ENCODE results near the gene DLK1. TPM values are rescaled to one million over a fixed set of nuclear protein-coding genes. Genes with fewer than 3 reads are reported as not detected.

The DLK1 gene
- total RNA-seq, 1 donor from 2014 or later: not detected

DNA sequence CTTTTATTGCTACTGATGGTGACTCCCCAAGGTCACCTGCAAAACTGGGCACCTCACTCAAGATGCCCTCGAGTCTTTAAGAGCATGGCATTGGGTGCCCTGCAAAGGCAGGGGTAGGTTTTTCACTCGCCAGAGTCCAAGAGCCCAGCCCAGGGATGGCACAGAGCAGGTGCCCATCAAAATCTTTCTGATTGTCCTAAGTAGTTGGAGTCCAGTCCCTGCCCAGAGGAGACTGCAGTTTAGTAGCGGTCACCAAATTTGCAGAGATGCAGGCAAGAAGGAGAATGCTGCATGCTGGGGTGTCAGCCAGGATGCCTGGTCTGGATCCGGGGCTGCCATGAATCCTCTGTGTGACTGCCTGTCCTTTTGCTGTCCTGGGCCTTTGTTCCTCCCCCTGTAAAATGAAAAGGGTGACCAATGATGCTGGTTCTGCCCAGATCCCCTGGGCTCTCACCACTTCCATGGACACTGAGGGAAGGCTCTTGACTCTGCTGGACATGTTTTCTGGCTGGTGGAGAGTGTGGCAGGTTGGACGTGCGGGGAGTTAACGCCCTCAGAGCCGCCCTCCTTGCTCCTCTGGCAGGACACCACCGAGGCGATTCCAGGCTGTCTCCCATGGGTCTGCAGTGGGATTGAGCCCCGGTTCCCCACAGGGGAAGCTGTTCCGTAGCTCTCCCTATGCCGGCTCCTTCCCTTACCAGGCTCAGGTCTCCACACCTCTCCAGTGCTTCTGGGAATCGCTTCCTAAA is 41.3 kb downstream of the DLK1 start:
- H3K36me3 Mint-ChIP-seq (ENCODE audit: low read depth): no peaks in the 10 kb centered on the region
- DNase-seq (ENCODE audit: low spot score): no peak
- H3K4me3 Mint-ChIP-seq: no peak overlapping the region
- H3K27ac Mint-ChIP-seq: no peak overlapping the region
- no peaks in the 10 kb centered on the region for H3K9me3 Mint-ChIP-seq
- H3K27me3 Mint-ChIP-seq (ENCODE audit: insufficient read depth): peaks cover 2% of the 10 kb centered on the region
- intact Hi-C loops (cut with micrococcal nuclease): no loop called here
- no peaks in the 10 kb centered on the region for H3K4me1 Mint-ChIP-seq (ENCODE audit: low read depth)

GRCh38 chr14:100769035-100769939 is 42.6 kb downstream of the DLK1 start:
- H3K36me3 Mint-ChIP-seq (ENCODE audit: low read depth): no peaks in the 10 kb centered on the region
- no peak for DNase-seq (ENCODE audit: low spot score)
- H3K27ac Mint-ChIP-seq: no peak overlapping the region
- peaks cover 2% of the 10 kb centered on the region for H3K27me3 Mint-ChIP-seq (ENCODE audit: insufficient read depth)
- no peaks in the 10 kb centered on the region for H3K4me1 Mint-ChIP-seq (ENCODE audit: low read depth)
- no peaks in the 10 kb centered on the region for H3K9me3 Mint-ChIP-seq
- H3K4me3 Mint-ChIP-seq: no peak overlapping the region
- intact Hi-C loops (cut with micrococcal nuclease): no loop called here

DNA sequence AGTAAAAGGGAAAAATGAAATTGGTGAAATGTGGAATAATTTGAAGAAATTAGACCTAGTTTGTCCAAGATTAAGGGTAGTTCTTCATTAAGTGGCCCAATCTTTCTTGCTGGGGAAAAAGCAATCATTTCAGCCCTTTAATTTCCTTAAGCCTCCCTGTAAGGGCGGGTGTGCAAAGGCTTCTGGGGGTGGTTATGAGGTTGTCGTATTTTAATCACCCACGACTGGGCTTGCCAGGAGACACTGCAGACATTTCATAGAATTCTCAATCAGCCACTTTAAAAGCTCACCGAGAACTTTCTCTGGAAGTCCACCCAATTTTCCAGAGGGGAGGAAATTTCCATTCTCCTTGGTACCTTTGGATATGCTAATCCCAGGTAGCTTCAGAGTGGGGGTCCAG is 43.4 kb downstream of the DLK1 start:
- Mint-ChIP-seq H3K27ac (no peak overlapping the region), H3K4me1 (ENCODE audit: low read depth) (no peaks in the 10 kb centered on the region), H3K9me3 (no peaks in the 10 kb centered on the region), H3K27me3 (ENCODE audit: insufficient read depth) (peaks cover 2% of the 10 kb centered on the region), H3K4me3 (no peak overlapping the region), H3K36me3 (ENCODE audit: low read depth) (no peaks in the 10 kb centered on the region)
- DNase-seq (ENCODE audit: low spot score): no peak
- intact Hi-C loops (cut with micrococcal nuclease): no loop called here

- no peaks in the 10 kb centered on the region for H3K36me3 Mint-ChIP-seq (ENCODE audit: low read depth)
- H3K27ac Mint-ChIP-seq: no peak overlapping the region
- intact Hi-C loops (cut with micrococcal nuclease): no loop called here
- DNase-seq (ENCODE audit: low spot score): no peak
- H3K4me3 Mint-ChIP-seq: no peak overlapping the region
- H3K4me1 Mint-ChIP-seq (ENCODE audit: low read depth): no peaks in the 10 kb centered on the region
- no peaks in the 10 kb centered on the region for H3K9me3 Mint-ChIP-seq
- peaks cover under 1% of the 10 kb centered on the region for H3K27me3 Mint-ChIP-seq (ENCODE audit: insufficient read depth)
Observed at GRCh38 chr14:100770605-100771120, 44.0 kb downstream of the DLK1 start.

- H3K9me3 Mint-ChIP-seq: no peaks in the 10 kb centered on the region
- no peak overlapping the region for H3K4me3 Mint-ChIP-seq
- H3K27ac Mint-ChIP-seq: no peak overlapping the region
- no peaks in the 10 kb centered on the region for H3K27me3 Mint-ChIP-seq (ENCODE audit: insufficient read depth)
- no peaks in the 10 kb centered on the region for H3K36me3 Mint-ChIP-seq (ENCODE audit: low read depth)
- intact Hi-C loops (cut with micrococcal nuclease): no loop called here
- DNase-seq (ENCODE audit: low spot score): no peak
- H3K4me1 Mint-ChIP-seq (ENCODE audit: low read depth): no peaks in the 10 kb centered on the region
Observed at GRCh38 chr14:100771121-100771800, 44.6 kb downstream of the DLK1 start.

DNA sequence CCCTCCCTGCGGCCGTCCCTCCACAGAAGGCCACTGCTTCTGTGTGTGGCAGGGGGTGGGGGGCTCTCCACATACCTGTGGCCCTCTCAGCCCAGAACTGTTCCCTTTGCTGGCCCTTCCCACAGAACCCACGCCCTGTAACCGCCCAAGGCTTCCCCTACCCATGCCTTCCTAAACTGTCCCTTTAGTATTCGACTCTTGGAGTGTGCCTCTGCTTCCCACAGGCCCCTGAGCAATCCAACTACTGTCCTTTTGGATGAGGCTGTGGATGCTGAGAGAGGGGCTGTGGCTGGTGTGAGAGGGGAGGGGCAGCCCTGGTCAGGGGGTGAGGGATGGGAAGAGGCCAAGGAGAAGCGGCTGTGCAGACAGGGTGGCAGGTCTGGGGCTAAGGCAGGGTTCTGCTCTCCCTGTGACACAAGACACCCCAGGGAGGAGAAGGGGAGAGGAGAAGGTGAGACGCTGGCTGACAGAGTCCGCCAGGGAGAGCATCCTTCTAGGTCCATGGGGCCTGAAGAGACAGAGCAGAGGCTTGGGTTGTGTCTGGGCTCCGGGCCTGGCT is 46.0 kb downstream of the DLK1 start:
- intact Hi-C loops (cut with micrococcal nuclease): no loop called here
- no peak for DNase-seq (ENCODE audit: low spot score)
- H3K9me3 Mint-ChIP-seq: no peaks in the 10 kb centered on the region
- H3K27me3 Mint-ChIP-seq (ENCODE audit: insufficient read depth): no peaks in the 10 kb centered on the region
- H3K36me3 Mint-ChIP-seq (ENCODE audit: low read depth): no peaks in the 10 kb centered on the region
- H3K4me3 Mint-ChIP-seq: no peak overlapping the region
- no peaks in the 10 kb centered on the region for H3K4me1 Mint-ChIP-seq (ENCODE audit: low read depth)
- no peak overlapping the region for H3K27ac Mint-ChIP-seq

GRCh38 chr14:100773331-100774163 is 46.9 kb downstream of the DLK1 start:
- DNase-seq (ENCODE audit: low spot score): no peak
- H3K36me3 Mint-ChIP-seq (ENCODE audit: low read depth): no peaks in the 10 kb centered on the region
- intact Hi-C loops (cut with micrococcal nuclease): no loop called here
- no peak overlapping the region for H3K4me3 Mint-ChIP-seq
- no peaks in the 10 kb centered on the region for H3K4me1 Mint-ChIP-seq (ENCODE audit: low read depth)
- no peak overlapping the region for H3K27ac Mint-ChIP-seq
- H3K27me3 Mint-ChIP-seq (ENCODE audit: insufficient read depth): no peaks in the 10 kb centered on the region
- H3K9me3 Mint-ChIP-seq: no peaks in the 10 kb centered on the region

GRCh38 chr14:100774164-100774537 is 47.5 kb downstream of the DLK1 start:
- Mint-ChIP-seq H3K27me3 (ENCODE audit: insufficient read depth) (no peaks in the 10 kb centered on the region), H3K9me3 (no peaks in the 10 kb centered on the region), H3K36me3 (ENCODE audit: low read depth) (no peaks in the 10 kb centered on the region), H3K27ac (no peak overlapping the region), H3K4me1 (ENCODE audit: low read depth) (no peaks in the 10 kb centered on the region), H3K4me3 (no peak overlapping the region)
- intact Hi-C loops (cut with micrococcal nuclease): no loop called here
- DNase-seq (ENCODE audit: low spot score): no peak

- DNase-seq (ENCODE audit: low spot score): no peak
- Mint-ChIP-seq H3K4me3 (no peak overlapping the region), H3K4me1 (ENCODE audit: low read depth) (no peaks in the 10 kb centered on the region), H3K27me3 (ENCODE audit: insufficient read depth) (no peaks in the 10 kb centered on the region), H3K36me3 (ENCODE audit: low read depth) (no peaks in the 10 kb centered on the region), H3K9me3 (no peaks in the 10 kb centered on the region), H3K27ac (no peak overlapping the region)
- intact Hi-C loops (cut with micrococcal nuclease): no loop called here
Observed at GRCh38 chr14:100775351-100775830, 48.7 kb downstream of the DLK1 start.

- H3K36me3 Mint-ChIP-seq (ENCODE audit: low read depth): no peaks in the 10 kb centered on the region
- no peak overlapping the region for H3K4me3 Mint-ChIP-seq
- H3K9me3 Mint-ChIP-seq: no peaks in the 10 kb centered on the region
- no peak for DNase-seq (ENCODE audit: low spot score)
- intact Hi-C loops (cut with micrococcal nuclease): no loop called here
- H3K27me3 Mint-ChIP-seq (ENCODE audit: insufficient read depth): no peaks in the 10 kb centered on the region
- no peak overlapping the region for H3K27ac Mint-ChIP-seq
- no peaks in the 10 kb centered on the region for H3K4me1 Mint-ChIP-seq (ENCODE audit: low read depth)
Observed at GRCh38 chr14:100775831-100776591, 49.3 kb downstream of the DLK1 start.

GRCh38 chr14:100776681-100777365 is 50.1 kb downstream of the DLK1 start:
- intact Hi-C loops (cut with micrococcal nuclease): no loop called here
- no peaks in the 10 kb centered on the region for H3K36me3 Mint-ChIP-seq (ENCODE audit: low read depth)
- H3K4me1 Mint-ChIP-seq (ENCODE audit: low read depth): no peaks in the 10 kb centered on the region
- no peaks in the 10 kb centered on the region for H3K9me3 Mint-ChIP-seq
- no peak overlapping the region for H3K27ac Mint-ChIP-seq
- no peaks in the 10 kb centered on the region for H3K27me3 Mint-ChIP-seq (ENCODE audit: insufficient read depth)
- no peak for DNase-seq (ENCODE audit: low spot score)
- no peak overlapping the region for H3K4me3 Mint-ChIP-seq
